Keratinocyte (primary cell): Measurements from ENCODE around the gene DLL4. TPM values are rescaled to one million over a fixed set of nuclear protein-coding genes. Genes with fewer than 3 reads are reported as not detected.

Experiments used
- DNase-seq: peaks from one replicate; pipeline ENCODE4 v3.0.0-alpha.2; 2011; ENCODE audit warnings: low read depth, missing footprints, low spot score
- FAIRE-seq: peaks from 2 replicates; lab custom pipeline; 2011; peaks lifted over from hg19 to GRCh38; lab: Jason Lieb, UNC
- H2AFZ ChIP-seq: 2 replicates; pipeline ENCODE4 v1.6.0; 2012; ENCODE audit warnings: low read length, control low read depth, inconsistent platforms; ENCODE audit not compliant: control insufficient read depth
- H3K27ac ChIP-seq: 2 replicates; pipeline ENCODE4 v1.5.1; 2011; ENCODE audit warnings: low read length; ENCODE audit not compliant: control insufficient read depth, insufficient read depth
- H3K27me3 ChIP-seq: 3 replicates; pipeline ENCODE4 v1.6.0; 2011; ENCODE audit warnings: low read length; ENCODE audit not compliant: control insufficient read depth, insufficient read depth; ENCODE audit errors: extremely low read depth
- H3K36me3 ChIP-seq, 2 experiments: 2 replicates in 1 of 2; 3 replicates in 1 of 2; pipeline ENCODE4 v1.5.1; 2011; ENCODE audit warnings: low read length in 2 of 2, mild to moderate bottlenecking in 1 of 2; ENCODE audit not compliant: control insufficient read depth in 2 of 2, insufficient read depth in 2 of 2; ENCODE audit errors: extremely low read depth in 1 of 2
- H3K4me1 ChIP-seq: 3 replicates; pipeline ENCODE4 v1.5.1; 2011; ENCODE audit warnings: low read length; ENCODE audit not compliant: control insufficient read depth, insufficient read depth; ENCODE audit errors: extremely low read depth
- H3K4me2 ChIP-seq: 3 replicates; pipeline ENCODE4 v1.6.0; 2011; ENCODE audit warnings: low read depth, low read length; ENCODE audit not compliant: control insufficient read depth, insufficient read depth; ENCODE audit errors: extremely low read depth
- H3K4me3 ChIP-seq, 3 experiments: fragments of 200-600 bp in 1 of 3; sonication (generic) in 1 of 3; 2 replicates in 2 of 3; 3 replicates in 1 of 3; pipeline ENCODE4 v1.5.1; 2011 to 2016; ENCODE audit warnings: low read length in 3 of 3, mild to moderate bottlenecking in 3 of 3, control low read depth in 2 of 3, inconsistent platforms in 1 of 3, low read depth in 1 of 3, mixed read lengths in 1 of 3, mixed run types in 1 of 3, moderate library complexity in 1 of 3; ENCODE audit not compliant: control insufficient read depth in 2 of 3, insufficient read depth in 2 of 3; ENCODE audit errors: extremely low read depth in 1 of 3
- H3K79me2 ChIP-seq: 2 replicates; pipeline ENCODE4 v1.6.0; 2012; ENCODE audit warnings: low read length; ENCODE audit not compliant: control insufficient read depth, insufficient read depth
- H3K9ac ChIP-seq: 3 replicates; pipeline ENCODE4 v1.6.0; 2011; ENCODE audit warnings: low read length; ENCODE audit not compliant: control insufficient read depth, insufficient read depth; ENCODE audit errors: extremely low read depth
- H3K9me1 ChIP-seq: 3 replicates; pipeline ENCODE4 v1.6.0; 2011; ENCODE audit warnings: low read length; ENCODE audit not compliant: control insufficient read depth, insufficient read depth; ENCODE audit errors: extremely low read depth
- H3K9me3 ChIP-seq: 2 replicates; pipeline ENCODE4 v1.5.1; 2012; ENCODE audit warnings: low read depth, low read length; ENCODE audit not compliant: control insufficient read depth
- H4K20me1 ChIP-seq: 3 replicates; pipeline ENCODE4 v1.6.0; 2011; ENCODE audit warnings: low read length; ENCODE audit not compliant: control insufficient read depth, insufficient read depth; ENCODE audit errors: extremely low read depth
- CTCF ChIP-seq, 3 experiments: IDR thresholded peaks in 1 of 3; conservative IDR thresholded peaks in 1 of 3; optimal IDR thresholded peaks in 1 of 3; 2 replicates in 2 of 3; 3 replicates in 1 of 3; pipeline versions ENCODE3 to v1.5.1; 2011; ENCODE audit warnings: low read length in 3 of 3, mild to moderate bottlenecking in 3 of 3, moderate library complexity in 2 of 3, control low read depth in 1 of 3, inconsistent platforms in 1 of 3; ENCODE audit not compliant: insufficient read depth in 2 of 3; ENCODE audit errors: extremely low read depth in 1 of 3
- EZH2 ChIP-seq: IDR thresholded peaks from one replicate; pipeline ENCODE4 v1.6.1; 2012; ENCODE audit warnings: inconsistent platforms, mild to moderate bottlenecking, low read length, moderate library complexity
- dilution Hi-C: fragments of 300-500 bp; cut with MboI; formaldehyde crosslinking; loops from one replicate; pipeline ENCODE4 v1.7.0; 2020; ENCODE audit warnings: low sequenced_read_pairs; ENCODE audit not compliant: extremely low pct_ligation_motif_present
- polyA plus RNA-seq, 5 experiments: library from polyadenylated mRNA; depleted of rRNA in 3 of 5; stranded (reverse) in 3 of 5; stranded (forward) in 1 of 5; unstranded in 1 of 5; fragments of >200 nt; gene quantifications; 1 replicate in 1 of 5; 2 replicates in 3 of 5; 3 replicates in 1 of 5; pipeline versions ENCODE4 v1.2.1 to v1.2.3, GENCODE V29; 2011 to 2012; ENCODE audit warnings: missing spikeins in 2 of 5, low read depth in 1 of 5, low replicate concordance in 1 of 5

Gene DLL4
- polyA plus RNA-seq, 1 donor (not counting 4 experiments of a cell fraction or from before 2014, with no cell fraction given): not detected

GRCh38 chr15:40925863-40926658 is 3.1 kb upstream of the DLL4 start:
- H3K27me3 ChIP-seq: peaks cover 73% of the 10 kb centered on the region
- peak overlapping the region; percentile 67 for H3K4me2 ChIP-seq
- H4K20me1 ChIP-seq: no peaks in the 10 kb centered on the region
- H2AFZ ChIP-seq: no peak overlapping the region
- TF ChIP-seq EZH2 (peak; percentile 57), CTCF (optimal IDR thresholded peaks at IDR 0.05 in 1 of 3, IDR thresholded peaks at IDR 0.05 in 1 of 3, conservative IDR thresholded peaks at IDR 0.05 in 1 of 3; ENCODE audit: extremely low read depth in 1 of 3, insufficient read depth in 2 of 3, low read length in 3 of 3) (no peak)
- H3K4me1 ChIP-seq: peaks cover 19% of the 10 kb centered on the region
- H3K4me3 ChIP-seq: peak overlapping the region in 2 of 3 experiments; percentile 42 to 44
- H3K27ac ChIP-seq: no peak overlapping the region
- H3K36me3 ChIP-seq: no peaks in the 10 kb centered on the region
- dilution Hi-C loops: no loop called here
- H3K9me1 ChIP-seq: no peaks in the 10 kb centered on the region
- no peaks in the 10 kb centered on the region for H3K79me2 ChIP-seq
- no peak for FAIRE-seq
- H3K9me3 ChIP-seq: no peaks in the 10 kb centered on the region
- no peak overlapping the region for H3K9ac ChIP-seq
- no peak for DNase-seq

DNA sequence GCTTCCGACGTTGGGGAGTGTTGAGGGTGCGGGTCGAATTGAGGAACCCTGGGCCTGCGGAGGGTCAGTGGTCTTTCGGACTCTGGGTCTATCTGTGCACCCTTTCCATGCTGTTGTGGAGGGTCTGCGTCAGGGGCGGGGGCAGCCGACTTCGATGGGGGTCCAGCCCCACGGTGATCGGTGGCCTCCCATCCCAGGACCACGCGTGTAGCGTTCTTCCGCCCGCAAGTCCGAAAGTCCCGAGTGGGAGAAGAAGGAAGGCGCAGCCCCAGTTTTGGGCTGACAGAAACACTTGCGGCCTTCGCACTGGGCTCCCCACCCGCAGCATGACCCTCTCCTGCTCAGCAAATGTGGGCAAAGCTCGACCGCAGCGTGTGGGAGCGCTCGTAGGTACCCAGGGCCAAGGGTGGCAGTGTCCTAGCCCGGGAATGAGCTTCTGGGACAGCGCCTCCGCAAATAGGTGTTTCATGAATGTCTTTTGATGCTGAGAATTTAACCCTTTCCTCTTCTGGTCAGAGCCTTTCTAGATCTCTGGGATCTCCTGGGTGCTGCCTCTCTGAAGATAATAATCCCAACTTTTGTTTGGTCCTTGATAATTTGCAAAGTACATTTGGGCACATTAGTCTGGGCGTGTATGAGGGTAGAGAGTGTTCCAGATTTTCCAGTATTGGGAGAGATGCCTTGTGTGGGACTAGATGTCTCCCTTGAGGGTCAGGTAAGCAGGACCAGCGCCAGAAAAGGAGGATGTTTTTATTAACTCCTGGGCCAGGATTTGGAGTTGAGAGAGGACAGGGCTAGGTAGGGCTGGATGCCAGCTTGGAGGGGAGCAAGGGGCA is 2.3 kb upstream of the DLL4 start:
- H3K79me2 ChIP-seq: no peaks in the 10 kb centered on the region
- no peaks in the 10 kb centered on the region for H3K9me3 ChIP-seq
- DNase-seq: no peak
- dilution Hi-C loops: no loop called here
- peaks cover 19% of the 10 kb centered on the region for H3K4me1 ChIP-seq
- FAIRE-seq: no peak
- H3K36me3 ChIP-seq: no peaks in the 10 kb centered on the region
- TF ChIP-seq CTCF (optimal IDR thresholded peaks at IDR 0.05 in 1 of 3, IDR thresholded peaks at IDR 0.05 in 1 of 3, conservative IDR thresholded peaks at IDR 0.05 in 1 of 3; ENCODE audit: extremely low read depth in 1 of 3, insufficient read depth in 2 of 3, low read length in 3 of 3): no peak
- TF ChIP-seq EZH2: peak; percentile 94
- H3K4me2 ChIP-seq: peak overlapping the region; percentile 67
- H3K9ac ChIP-seq: no peak overlapping the region
- H3K27me3 ChIP-seq: peaks cover 81% of the 10 kb centered on the region
- peaks cover 2% of the 10 kb centered on the region for H4K20me1 ChIP-seq
- H3K9me1 ChIP-seq: no peaks in the 10 kb centered on the region
- H3K27ac ChIP-seq: no peak overlapping the region
- no peak overlapping the region for H2AFZ ChIP-seq
- H3K4me3 ChIP-seq: no peak overlapping the region
